Transverse colon (tissue), 4 donors: Measurements from ENCODE around the gene CRIP1. TPM values are rescaled to one million over a fixed set of nuclear protein-coding genes. Genes with fewer than 3 reads are reported as not detected.

Experiments
- DNase-seq: peaks from one replicate; pipeline ENCODE4 v3.0.0-alpha.2; 2019
- H3K27ac ChIP-seq, 4 donors: fragments of 200-600 bp; sonication (generic); 2 replicates each; pipeline ENCODE4 v1.5.1; 2016 to 2018; ENCODE audit warnings: inconsistent platforms in 4 of 4
- H3K27me3 ChIP-seq: fragments of 200-600 bp; sonication (generic); 2 replicates; pipeline ENCODE4 v1.5.1; 2017; ENCODE audit warnings: inconsistent platforms
- H3K36me3 ChIP-seq, 4 donors: fragments of 200-600 bp; sonication (generic); 2 replicates each; pipeline ENCODE4 v1.5.1; 2017 to 2019; ENCODE audit warnings: inconsistent platforms in 4 of 4
- H3K4me1 ChIP-seq, 4 donors: fragments of 200-600 bp; sonication (generic); 2 replicates each; pipeline ENCODE4 v1.5.1; 2017 to 2020; ENCODE audit warnings: inconsistent platforms in 4 of 4
- H3K4me3 ChIP-seq, 4 donors: fragments of 200-600 bp; sonication (generic); 1 replicate in 1 of 4; 2 replicates in 3 of 4; pipeline versions ENCODE4 v1.5.1 to v1.6.1; 2017 to 2019; ENCODE audit warnings: inconsistent platforms in 4 of 4
- H3K9me3 ChIP-seq, 2 donors: fragments of 200-600 bp; sonication (generic); 2 replicates each; pipeline ENCODE4 v1.5.1; 2017 to 2019; ENCODE audit warnings: inconsistent platforms in 2 of 2
- CTCF ChIP-seq, 5 experiments: fragments of 200-600 bp in 3 of 5; fragments of 450-650 bp in 2 of 5; sonication (generic) in 3 of 5; IDR thresholded peaks; 1 replicate in 2 of 5; 2 replicates in 3 of 5; pipeline ENCODE4 v1.5.1; 2016 to 2017; ENCODE audit warnings: antibody characterized with exemption in 5 of 5, inconsistent platforms in 3 of 5, mild to moderate bottlenecking in 2 of 5, moderate library complexity in 1 of 5
- EP300 ChIP-seq: sonication (generic); formaldehyde crosslinking; IDR thresholded peaks from one replicate; pipeline ENCODE4 v1.6.1; 2017; ENCODE audit warnings: antibody characterized with exemption, low read depth
- POLR2A ChIP-seq: fragments of 450-650 bp; IDR thresholded peaks from one replicate; pipeline ENCODE4 v1.6.1; 2016; ENCODE audit warnings: antibody characterized with exemption, mild to moderate bottlenecking, moderate library complexity
- POLR2AphosphoS5 ChIP-seq, 3 donors: sonication (generic); formaldehyde crosslinking; IDR thresholded peaks; one replicate each; pipeline ENCODE4 v1.6.1; 2016; ENCODE audit warnings: antibody characterized with exemption in 3 of 3
- WGBS, 2 donors: methylation state at CpG; one replicate each; pipeline ENCODE4 v1.1.5; 2018; ENCODE audit warnings: low coverage in 1 of 2; 5-methylcytosine and 5-hydroxymethylcytosine counted together
- in situ Hi-C, 4 donors: fragments of 200-750 bp; cut with MboI; loops; one replicate each; pipeline versions ENCODE4 v1.15.0 to v1.15.1; 2017; ENCODE audit warnings: low sequenced_read_pairs in 3 of 4, low pct_ligation_motif_present in 1 of 4, low pct_unique_long_range_greater_than_20kb in 1 of 4
- intact Hi-C: fragments of 100-400 bp; cut with DNase I; formaldehyde crosslinking; loops from one replicate; pipeline ENCODE4 v1.15.1; 2023; ENCODE audit warnings: low total_unique reads
- total RNA-seq, 4 donors: library from RNA; depleted of rRNA; stranded (reverse); fragments of >200 nt; gene quantifications; one replicate each; pipeline ENCODE4 v1.1.0, GENCODE V29; 2016

The CRIP1 gene
- total RNA-seq, 4 donors from 2014 or later, result 16.9 to 246 (median 63.0) TPM; not detected in 1

DNA sequence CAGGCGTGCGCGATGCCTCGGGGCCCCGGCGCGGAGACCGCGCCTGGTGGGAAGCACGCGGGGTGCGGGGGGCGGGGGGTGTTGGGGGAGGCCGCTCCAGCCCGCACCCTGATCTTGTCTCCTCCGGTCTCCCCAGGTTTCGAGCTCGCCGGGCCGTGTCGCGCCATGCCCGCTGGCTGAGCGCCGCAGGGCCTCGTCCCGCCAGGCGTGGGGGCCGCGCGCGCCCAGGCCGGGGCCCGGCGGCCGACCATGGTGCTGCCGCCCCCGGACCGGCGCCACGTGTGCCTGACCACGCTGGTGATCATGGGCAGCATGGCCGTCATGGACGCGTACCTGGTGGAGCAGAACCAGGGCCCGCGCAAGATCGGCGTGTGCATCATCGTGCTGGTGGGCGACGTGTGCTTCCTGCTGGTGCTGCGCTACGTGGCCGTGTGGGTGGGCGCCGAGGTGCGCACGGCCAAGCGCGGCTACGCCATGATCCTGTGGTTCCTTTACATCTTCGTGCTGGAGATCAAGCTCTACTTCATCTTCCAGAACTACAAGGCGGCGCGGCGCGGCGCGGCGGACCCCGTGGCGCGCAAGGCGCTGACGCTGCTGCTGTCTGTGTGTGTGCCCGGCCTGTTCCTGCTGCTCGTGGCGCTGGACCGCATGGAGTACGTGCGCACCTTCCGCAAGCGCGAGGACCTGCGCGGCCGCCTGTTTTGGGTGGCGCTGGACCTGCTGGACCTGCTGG, 42.1 kb downstream of the CRIP1 start:
- H3K9me3 ChIP-seq, result no peaks in the 10 kb centered on the region
- DNase-seq, result no peak
- H3K27me3 ChIP-seq, result peaks cover 55% of the 10 kb centered on the region
- no peaks in the 10 kb centered on the region for H3K36me3 ChIP-seq
- WGBS, 2 donors, result 59% methylated on average over 49 of the region's 89 CpGs; no CpG with 5 or more reads in 1 of the 2 donors
- no peak for TF ChIP-seq EP300
- intact Hi-C loops, result loop anchor here (5.0 to 10.0 kb wide), 3 partner anchors 46 to 154 kb away; no protein-coding TSS in a partner anchor
- H3K4me3 ChIP-seq, result peak overlapping the region in 3 of 4 donors; percentile 39 to 68 (median 61)
- peak overlapping the region in 1 of 4 donors; percentile 48 for H3K27ac ChIP-seq
- in situ Hi-C loops, result no loop called here
- H3K4me1 ChIP-seq, result peaks cover 13 to 39% (median 34%) of the 10 kb centered on the region in 4 donors

DNA sequence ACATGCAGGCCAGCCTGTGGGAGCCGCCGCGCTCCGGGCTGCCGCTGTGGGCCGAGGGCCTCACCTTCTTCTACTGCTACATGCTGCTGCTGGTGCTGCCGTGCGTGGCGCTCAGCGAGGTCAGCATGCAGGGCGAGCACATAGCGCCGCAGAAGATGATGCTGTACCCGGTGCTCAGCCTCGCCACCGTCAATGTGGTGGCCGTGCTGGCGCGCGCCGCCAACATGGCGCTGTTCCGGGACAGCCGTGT, 42.6 kb downstream of the CRIP1 start:
- no peak for DNase-seq
- Histone ChIP-seq H3K27ac (no peak overlapping the region), H3K36me3 (no peaks in the 10 kb centered on the region), H3K9me3 (no peaks in the 10 kb centered on the region), H3K27me3 (peaks cover 52% of the 10 kb centered on the region), H3K4me3 (peak overlapping the region in 2 of 4 donors; percentile 61 to 68), H3K4me1 (peaks cover 13 to 39% (median 34%) of the 10 kb centered on the region in 4 donors)
- WGBS, 2 donors, result 40% methylated on average over 23 of the region's 24 CpGs; no CpG with 5 or more reads in 1 of the 2 donors
- in situ Hi-C loops (no loop called here), intact Hi-C loops (loop anchor here (5.0 to 10.0 kb wide), 3 partner anchors 47 to 154 kb away; no protein-coding TSS in a partner anchor)
- no peak for TF ChIP-seq POLR2A
- no peak for TF ChIP-seq CTCF (IDR thresholded peaks at IDR 0.05)
- no peak for TF ChIP-seq EP300
- TF ChIP-seq POLR2AphosphoS5 (IDR thresholded peaks at IDR 0.05), result no peak

DNA sequence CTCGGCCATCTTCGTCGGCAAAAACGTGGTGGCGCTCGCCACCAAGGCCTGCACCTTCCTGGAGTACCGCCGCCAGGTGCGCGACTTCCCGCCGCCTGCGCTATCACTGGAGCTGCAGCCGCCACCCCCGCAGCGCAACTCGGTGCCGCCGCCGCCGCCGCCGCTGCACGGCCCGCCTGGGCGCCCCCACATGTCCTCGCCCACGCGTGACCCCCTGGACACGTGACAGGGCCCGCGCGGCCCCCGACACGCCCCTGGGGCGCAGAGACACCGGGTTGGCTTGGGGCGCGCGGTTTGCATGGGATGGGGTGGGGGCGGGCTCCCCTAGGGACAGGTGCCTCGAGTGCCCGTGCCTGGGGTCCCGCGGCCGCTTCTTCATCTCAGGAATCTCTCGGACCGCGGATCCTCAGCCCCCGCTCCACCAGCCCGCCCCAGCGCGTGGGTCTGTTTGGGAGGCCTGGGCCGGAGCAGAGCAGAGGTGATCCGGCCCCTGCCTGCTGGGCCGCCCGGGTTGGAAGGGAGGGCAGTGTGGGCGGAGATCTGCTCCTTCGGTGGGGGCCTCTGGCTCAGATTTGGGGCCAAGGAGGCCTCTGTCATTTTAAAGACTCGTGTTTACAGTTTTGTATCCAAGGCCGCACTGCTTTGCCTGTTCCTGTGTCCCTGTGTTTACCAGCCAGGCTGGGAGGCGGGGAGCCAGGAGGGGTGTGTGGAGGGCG, 43.0 kb downstream of the CRIP1 start:
- H3K27ac ChIP-seq, result no peak overlapping the region
- H3K4me1 ChIP-seq, result peaks cover 13 to 39% (median 34%) of the 10 kb centered on the region in 4 donors
- peak overlapping the region in 2 of 4 donors; percentile 61 to 68 for H3K4me3 ChIP-seq
- TF ChIP-seq POLR2A (no peak), POLR2AphosphoS5 (IDR thresholded peaks at IDR 0.05) (no peak), EP300 (no peak), CTCF (IDR thresholded peaks at IDR 0.05) (no peak)
- H3K27me3 ChIP-seq, result peaks cover 54% of the 10 kb centered on the region
- intact Hi-C loops, result loop anchor here (5.0 to 10.0 kb wide), 3 partner anchors 47 to 155 kb away; no protein-coding TSS in a partner anchor
- H3K9me3 ChIP-seq, result no peaks in the 10 kb centered on the region
- DNase-seq, result peak; percentile 20
- WGBS, 2 donors, result 43% methylated on average over 54 of the region's 63 CpGs; no CpG with 5 or more reads in 1 of the 2 donors
- in situ Hi-C loops, result no loop called here
- H3K36me3 ChIP-seq, result no peaks in the 10 kb centered on the region

GRCh38 chr14:105530285-105531087, 43.8 kb downstream of the CRIP1 start:
- H3K9me3 ChIP-seq, result no peaks in the 10 kb centered on the region
- in situ Hi-C loops, result no loop called here
- intact Hi-C loops, result no loop called here
- H3K36me3 ChIP-seq, result no peaks in the 10 kb centered on the region
- H3K4me1 ChIP-seq, result peaks cover 13 to 39% (median 34%) of the 10 kb centered on the region in 4 donors
- no peak overlapping the region for H3K4me3 ChIP-seq
- H3K27me3 ChIP-seq, result peaks cover 52% of the 10 kb centered on the region
- 65% methylated on average over 19 of the region's 19 CpGs; no CpG with 5 or more reads in 1 of the 2 donors for WGBS, 2 donors
- no peak overlapping the region for H3K27ac ChIP-seq
- TF ChIP-seq POLR2AphosphoS5 (IDR thresholded peaks at IDR 0.05), result no peak
- no peak for TF ChIP-seq EP300
- no peak for TF ChIP-seq CTCF (IDR thresholded peaks at IDR 0.05)
- no peak for TF ChIP-seq POLR2A
- no peak for DNase-seq
